HepG2 (cell line): ENCODE results near the gene GRM8.

Source experiments
- FOXP1 ChIP-seq, 2 experiments: fragments of 450-650 bp in 1 of 2; IDR thresholded peaks; 2 replicates each; pipeline ENCODE4 v1.6.1; 2017 to 2018; ENCODE audit warnings: antibody characterized with exemption in 1 of 2
- HDAC6 ChIP-seq: fragments of 200-600 bp; sonication (generic); IDR thresholded peaks from 2 replicates; pipeline ENCODE4 v1.7.0; 2017; ENCODE audit warnings: mild to moderate bottlenecking, antibody characterized with exemption, low read length, low read depth
- MIXL1 ChIP-seq: IDR thresholded peaks from 2 replicates; pipeline ENCODE4 v1.6.1; 2016
- MYNN ChIP-seq: sonication (generic); formaldehyde crosslinking; IDR thresholded peaks from 2 replicates; pipeline ENCODE4 v1.4.0; 2020; ENCODE audit warnings: mild to moderate bottlenecking, low read depth, missing genetic modification reagents
- NR2C2 ChIP-seq: sonication (generic); formaldehyde crosslinking; IDR thresholded peaks from 2 replicates; pipeline ENCODE4 v1.4.0; 2020; ENCODE audit warnings: missing genetic modification reagents, mild to moderate bottlenecking, moderate library complexity, borderline replicate concordance
- TCF7L2 ChIP-seq: IDR thresholded peaks from 2 replicates; pipeline ENCODE4 v1.6.1; 2011; ENCODE audit warnings: mild to moderate bottlenecking, low read depth, low read length, moderate library complexity
- XBP1 ChIP-seq: sonication (generic); formaldehyde crosslinking; IDR thresholded peaks from 2 replicates; pipeline ENCODE4 v1.5.0; 2020; ENCODE audit warnings: missing genetic modification reagents
- ZBTB1 ChIP-seq: sonication (generic); formaldehyde crosslinking; IDR thresholded peaks from 2 replicates; pipeline ENCODE4 v1.4.0; 2020; ENCODE audit warnings: missing genetic modification reagents, borderline replicate concordance
- ZFP1 ChIP-seq: IDR thresholded peaks from 2 replicates; pipeline ENCODE4 v1.6.1; 2016
- TF ChIP-seq, protein P1 (sequence below): sonication (generic); formaldehyde crosslinking; conservative IDR thresholded peaks from 2 replicates; pipeline ENCODE4 v1.8.0; 2022; ENCODE audit warnings: missing genetic modification reagents
- TF ChIP-seq, protein P2 (sequence below): sonication (generic); formaldehyde crosslinking; IDR thresholded peaks from 2 replicates; pipeline ENCODE4 v1.5.1; 2020; ENCODE audit warnings: mild to moderate bottlenecking, missing genetic modification reagents, moderate library complexity
- TF ChIP-seq, protein P3 (sequence below): sonication (generic); formaldehyde crosslinking; IDR thresholded peaks from 2 replicates; pipeline ENCODE4 v1.5.0; 2020; ENCODE audit warnings: mild to moderate bottlenecking, missing genetic modification reagents, moderate library complexity

DNA sequence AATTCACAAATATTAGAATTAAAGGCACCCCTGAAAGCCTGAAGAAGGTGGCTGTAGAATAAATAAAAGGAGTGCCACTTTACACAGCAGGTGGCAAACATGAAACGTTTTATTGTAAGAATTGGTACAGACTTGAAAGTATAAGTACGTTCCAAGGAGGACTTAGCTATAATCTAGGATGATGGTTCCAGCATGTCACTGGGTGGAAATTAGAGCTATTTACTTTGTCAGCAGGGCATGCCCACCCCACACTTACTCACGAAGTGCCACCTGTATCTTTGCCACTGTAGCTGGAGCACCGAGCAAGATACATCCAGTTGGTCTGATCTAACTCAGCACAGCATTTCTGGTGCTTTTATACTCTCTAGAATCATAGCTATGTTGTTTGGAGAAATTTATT, 97.8 kb downstream of the GRM8 start:
- TF ChIP-seq ZBTB1 (no peak), ZFP1 (no peak), NR2C2 (no peak), TCF7L2 (no peak), XBP1 (CRISPR knock-in tag) (no peak), FOXP1 (IDR thresholded peaks at IDR 0.05) (no peak), FOXP1 (CRISPR knock-in tag; IDR thresholded peaks at IDR 0.05) (no peak), MIXL1 (CRISPR knock-in tag) (no peak), HDAC6 (no peak), MYNN (no peak)
- TF ChIP-seq, protein P1, sequence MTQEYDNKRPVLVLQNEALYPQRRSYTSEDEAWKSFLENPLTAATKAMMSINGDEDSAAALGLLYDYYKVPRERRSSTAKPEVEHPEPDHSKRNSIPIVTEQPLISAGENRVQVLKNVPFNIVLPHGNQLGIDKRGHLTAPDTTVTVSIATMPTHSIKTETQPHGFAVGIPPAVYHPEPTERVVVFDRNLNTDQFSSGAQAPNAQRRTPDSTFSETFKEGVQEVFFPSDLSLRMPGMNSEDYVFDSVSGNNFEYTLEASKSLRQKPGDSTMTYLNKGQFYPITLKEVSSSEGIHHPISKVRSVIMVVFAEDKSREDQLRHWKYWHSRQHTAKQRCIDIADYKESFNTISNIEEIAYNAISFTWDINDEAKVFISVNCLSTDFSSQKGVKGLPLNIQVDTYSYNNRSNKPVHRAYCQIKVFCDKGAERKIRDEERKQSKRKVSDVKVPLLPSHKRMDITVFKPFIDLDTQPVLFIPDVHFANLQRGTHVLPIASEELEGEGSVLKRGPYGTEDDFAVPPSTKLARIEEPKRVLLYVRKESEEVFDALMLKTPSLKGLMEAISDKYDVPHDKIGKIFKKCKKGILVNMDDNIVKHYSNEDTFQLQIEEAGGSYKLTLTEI (CRISPR knock-in tag): no peak
- TF ChIP-seq, protein P2, sequence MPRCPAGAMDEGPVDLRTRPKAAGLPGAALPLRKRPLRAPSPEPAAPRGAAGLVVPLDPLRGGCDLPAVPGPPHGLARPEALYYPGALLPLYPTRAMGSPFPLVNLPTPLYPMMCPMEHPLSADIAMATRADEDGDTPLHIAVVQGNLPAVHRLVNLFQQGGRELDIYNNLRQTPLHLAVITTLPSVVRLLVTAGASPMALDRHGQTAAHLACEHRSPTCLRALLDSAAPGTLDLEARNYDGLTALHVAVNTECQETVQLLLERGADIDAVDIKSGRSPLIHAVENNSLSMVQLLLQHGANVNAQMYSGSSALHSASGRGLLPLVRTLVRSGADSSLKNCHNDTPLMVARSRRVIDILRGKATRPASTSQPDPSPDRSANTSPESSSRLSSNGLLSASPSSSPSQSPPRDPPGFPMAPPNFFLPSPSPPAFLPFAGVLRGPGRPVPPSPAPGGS (CRISPR knock-in tag): no peak
- TF ChIP-seq, protein P3, sequence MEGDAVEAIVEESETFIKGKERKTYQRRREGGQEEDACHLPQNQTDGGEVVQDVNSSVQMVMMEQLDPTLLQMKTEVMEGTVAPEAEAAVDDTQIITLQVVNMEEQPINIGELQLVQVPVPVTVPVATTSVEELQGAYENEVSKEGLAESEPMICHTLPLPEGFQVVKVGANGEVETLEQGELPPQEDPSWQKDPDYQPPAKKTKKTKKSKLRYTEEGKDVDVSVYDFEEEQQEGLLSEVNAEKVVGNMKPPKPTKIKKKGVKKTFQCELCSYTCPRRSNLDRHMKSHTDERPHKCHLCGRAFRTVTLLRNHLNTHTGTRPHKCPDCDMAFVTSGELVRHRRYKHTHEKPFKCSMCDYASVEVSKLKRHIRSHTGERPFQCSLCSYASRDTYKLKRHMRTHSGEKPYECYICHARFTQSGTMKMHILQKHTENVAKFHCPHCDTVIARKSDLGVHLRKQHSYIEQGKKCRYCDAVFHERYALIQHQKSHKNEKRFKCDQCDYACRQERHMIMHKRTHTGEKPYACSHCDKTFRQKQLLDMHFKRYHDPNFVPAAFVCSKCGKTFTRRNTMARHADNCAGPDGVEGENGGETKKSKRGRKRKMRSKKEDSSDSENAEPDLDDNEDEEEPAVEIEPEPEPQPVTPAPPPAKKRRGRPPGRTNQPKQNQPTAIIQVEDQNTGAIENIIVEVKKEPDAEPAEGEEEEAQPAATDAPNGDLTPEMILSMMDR (CRISPR knock-in tag): no peak
